Rectal smooth muscle tissue (tissue), 1 donor: ENCODE data around the gene STT3B.

Source experiments
- H3K27ac ChIP-seq: one replicate; pipeline ENCODE4 v1.7.0; 2013; ENCODE audit warnings: low read depth, low read length, inconsistent platforms
- H3K27me3 ChIP-seq: one replicate; pipeline ENCODE4 v1.7.0; 2013; ENCODE audit warnings: low read length; ENCODE audit not compliant: control insufficient read depth, insufficient read depth
- H3K36me3 ChIP-seq: one replicate; pipeline ENCODE4 v1.7.0; 2013; ENCODE audit warnings: low read length; ENCODE audit not compliant: control insufficient read depth, insufficient read depth
- H3K4me1 ChIP-seq: one replicate; pipeline ENCODE4 v1.7.0; 2013; ENCODE audit warnings: low read length; ENCODE audit not compliant: control insufficient read depth, insufficient read depth
- H3K4me3 ChIP-seq: one replicate; pipeline ENCODE4 v1.7.0; 2013; ENCODE audit warnings: low read length
- H3K9ac ChIP-seq: one replicate; pipeline ENCODE4 v1.7.0; 2013; ENCODE audit warnings: low read length

STT3B gene

DNA sequence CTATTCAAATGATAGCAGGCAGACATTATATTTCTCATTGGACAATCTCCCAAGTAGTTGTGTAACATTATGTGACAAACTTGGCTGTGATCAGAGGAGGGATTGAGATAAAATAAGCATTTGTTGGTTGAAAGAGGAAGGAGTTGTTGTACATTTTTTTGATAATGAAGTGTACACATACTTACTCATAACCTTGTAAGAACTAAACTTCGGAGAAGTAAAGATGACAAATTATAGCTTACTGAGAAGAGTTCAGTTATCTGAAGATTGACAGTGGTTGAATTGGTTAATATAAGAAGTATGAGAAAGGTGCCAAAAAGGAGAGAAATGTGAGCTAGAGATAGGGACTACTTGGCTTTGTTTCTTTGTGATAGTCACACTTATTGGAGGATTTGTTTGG is 32.6 kb downstream of the STT3B start:
- H3K4me1 ChIP-seq = no peaks in the 10 kb centered on the region
- H3K27ac ChIP-seq = no peak overlapping the region
- H3K9ac ChIP-seq = no peak overlapping the region
- H3K36me3 ChIP-seq = no peaks in the 10 kb centered on the region
- no peak overlapping the region for H3K4me3 ChIP-seq
- no peaks in the 10 kb centered on the region for H3K27me3 ChIP-seq

DNA sequence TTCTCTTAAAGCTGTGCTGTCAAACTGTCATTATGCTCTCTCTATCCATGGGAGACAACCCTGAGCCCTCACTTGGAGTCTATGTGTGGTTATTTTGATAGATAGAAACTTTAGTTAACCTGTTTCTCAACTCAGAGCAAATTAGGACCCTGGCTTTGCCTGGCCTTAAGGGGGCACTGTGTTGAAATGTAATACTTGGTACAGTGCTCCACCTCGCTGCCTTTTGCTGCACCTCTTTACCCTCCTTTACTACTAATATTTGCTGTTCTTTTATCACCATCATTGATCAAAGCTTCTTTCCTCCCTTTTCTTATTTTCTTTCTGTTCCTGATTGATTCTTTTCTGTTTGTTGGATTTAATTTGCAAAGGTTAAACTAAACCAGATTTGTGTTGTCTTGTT is 34.3 kb downstream of the STT3B start:
- Histone ChIP-seq H3K4me3 (no peak overlapping the region), H3K27ac (no peak overlapping the region), H3K27me3 (no peaks in the 10 kb centered on the region), H3K36me3 (no peaks in the 10 kb centered on the region), H3K9ac (no peak overlapping the region), H3K4me1 (no peaks in the 10 kb centered on the region)

DNA sequence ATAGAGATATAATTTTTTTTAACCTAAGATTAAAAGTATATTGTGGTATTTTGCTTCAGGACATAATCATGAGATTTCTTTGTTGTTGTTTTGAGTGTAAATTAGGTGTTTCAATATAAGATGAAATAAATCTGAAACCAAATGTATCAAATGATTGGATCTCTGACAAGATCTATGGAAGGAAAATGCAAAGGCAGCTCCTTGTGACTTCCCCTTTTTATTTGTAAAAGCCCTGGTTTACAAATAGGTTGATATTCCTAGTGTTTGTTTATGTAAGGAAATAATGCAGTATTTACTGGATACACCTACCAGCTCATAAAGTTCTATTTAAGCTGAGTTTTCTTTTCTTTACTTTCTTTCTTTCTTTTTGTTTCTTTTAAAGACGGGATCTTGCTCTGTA is 35.9 kb downstream of the STT3B start:
- H3K27me3 ChIP-seq = no peaks in the 10 kb centered on the region
- no peak overlapping the region for H3K27ac ChIP-seq
- H3K4me3 ChIP-seq = no peak overlapping the region
- no peaks in the 10 kb centered on the region for H3K4me1 ChIP-seq
- H3K36me3 ChIP-seq = no peaks in the 10 kb centered on the region
- H3K9ac ChIP-seq = no peak overlapping the region

DNA sequence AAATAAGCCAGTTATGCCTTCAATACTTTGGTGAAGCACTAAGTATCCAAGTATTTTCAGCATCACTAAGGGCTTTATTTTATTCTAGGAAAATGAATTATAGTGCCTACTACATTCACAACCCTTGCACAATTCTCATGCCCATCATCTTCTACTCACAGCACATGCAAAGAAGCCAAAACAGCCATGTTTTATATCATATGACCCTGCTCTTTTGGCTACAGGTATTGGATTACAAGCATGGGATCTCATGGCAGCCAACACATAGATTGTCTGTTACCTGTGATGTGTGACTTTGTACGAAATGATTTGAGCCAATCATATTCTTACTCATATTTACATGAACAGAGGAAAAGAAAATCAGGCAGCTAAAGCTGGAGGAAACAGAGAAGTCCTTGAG is 38.6 kb downstream of the STT3B start:
- H3K27me3 ChIP-seq = no peaks in the 10 kb centered on the region
- H3K36me3 ChIP-seq = no peaks in the 10 kb centered on the region
- H3K27ac ChIP-seq = no peak overlapping the region
- no peak overlapping the region for H3K9ac ChIP-seq
- H3K4me3 ChIP-seq = no peak overlapping the region
- H3K4me1 ChIP-seq = peaks cover 3% of the 10 kb centered on the region

DNA sequence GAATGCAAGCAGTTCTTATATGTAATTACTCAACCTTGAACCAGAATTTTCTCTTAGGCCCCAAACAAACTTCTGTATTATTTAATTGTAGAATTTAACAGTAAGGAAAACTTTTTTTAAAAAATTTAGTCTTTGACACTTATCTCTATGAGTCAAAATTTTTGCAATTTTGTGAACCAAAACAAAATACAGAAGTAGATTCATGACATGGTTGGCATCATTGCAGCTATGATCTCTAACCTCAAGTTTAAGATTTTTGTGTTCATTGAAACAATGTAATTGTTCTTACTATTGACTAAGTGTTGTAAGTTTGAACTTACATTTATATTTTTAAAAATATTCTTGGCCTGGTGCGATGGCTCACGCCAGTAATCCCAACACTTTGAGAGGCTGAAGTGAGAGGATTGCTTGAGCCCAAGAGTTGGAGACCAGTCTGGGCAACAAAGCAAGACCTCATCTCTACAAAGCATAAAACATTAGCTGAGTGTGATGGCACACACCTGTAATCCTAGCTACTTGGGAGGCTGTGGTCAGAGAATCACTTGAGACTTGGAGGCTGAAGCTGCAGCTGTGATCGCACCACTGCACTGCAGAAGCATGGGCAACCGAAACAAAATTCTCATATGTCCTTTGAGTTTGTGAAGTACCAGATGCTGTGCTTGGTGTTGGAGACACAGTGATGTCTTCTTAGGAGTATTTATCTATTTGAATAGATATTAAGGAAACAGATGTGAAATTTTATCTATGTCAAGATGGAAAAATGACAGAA is 39.7 kb downstream of the STT3B start:
- Histone ChIP-seq H3K4me3 (no peak overlapping the region), H3K27me3 (no peaks in the 10 kb centered on the region), H3K9ac (no peak overlapping the region), H3K36me3 (no peaks in the 10 kb centered on the region), H3K4me1 (peaks cover 3% of the 10 kb centered on the region), H3K27ac (no peak overlapping the region)

DNA sequence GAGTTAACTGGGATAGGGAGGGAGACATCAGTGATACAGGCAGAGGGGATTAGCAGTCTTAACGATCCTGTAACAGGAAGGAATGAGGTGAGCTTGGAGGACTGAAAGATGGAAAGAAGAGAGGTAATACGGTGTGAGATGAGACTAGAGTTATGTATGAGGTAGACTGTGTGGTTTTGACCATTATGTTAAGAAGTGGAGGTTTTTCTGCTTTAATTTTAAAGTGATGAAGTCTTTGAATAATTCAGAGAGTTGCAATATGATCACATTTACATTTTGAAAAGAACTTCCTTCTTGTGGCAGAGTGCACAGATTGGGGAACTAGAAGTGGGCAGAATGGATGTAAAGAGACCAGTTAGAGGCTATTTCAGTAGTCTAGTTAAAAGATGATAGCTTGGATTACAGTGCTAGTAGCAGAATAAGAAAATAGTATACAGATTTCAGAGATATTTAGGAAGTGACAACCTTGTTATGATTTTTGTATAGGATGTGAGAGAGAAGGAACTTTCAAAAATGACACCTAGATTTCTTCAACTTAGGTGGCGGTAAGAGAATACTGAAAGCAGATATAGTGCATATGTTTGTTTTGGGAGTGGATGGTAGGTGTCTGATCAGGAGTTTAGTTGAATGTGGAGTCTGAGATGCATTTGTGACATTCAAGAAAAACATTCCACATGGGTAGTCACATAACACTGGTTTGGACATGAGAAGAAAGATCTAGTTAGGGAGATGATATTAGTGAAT is 40.5 kb downstream of the STT3B start:
- Histone ChIP-seq H3K36me3 (no peaks in the 10 kb centered on the region), H3K9ac (no peak overlapping the region), H3K27ac (no peak overlapping the region), H3K4me3 (no peak overlapping the region), H3K4me1 (peaks cover 3% of the 10 kb centered on the region), H3K27me3 (no peaks in the 10 kb centered on the region)

DNA sequence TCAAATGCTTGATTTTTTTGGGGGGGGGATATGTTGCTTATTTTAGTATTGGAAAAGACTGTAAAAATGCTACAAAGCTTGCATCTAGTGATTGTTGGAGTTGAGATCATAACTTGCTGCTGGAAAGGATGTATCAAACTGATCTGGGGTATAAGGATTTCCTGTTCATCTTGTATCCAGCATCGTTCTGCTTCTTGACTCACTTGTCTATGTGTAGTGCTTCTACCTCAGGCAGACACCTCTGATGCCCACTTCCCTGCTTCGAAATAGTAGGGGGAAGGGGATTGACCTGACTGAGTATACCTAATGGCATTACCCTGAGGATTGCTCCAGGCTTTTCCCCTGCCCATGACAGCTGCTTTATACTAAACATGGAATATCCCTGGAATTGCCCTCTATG is 42.7 kb downstream of the STT3B start:
- Histone ChIP-seq H3K4me3 (no peak overlapping the region), H3K4me1 (peaks cover 7% of the 10 kb centered on the region), H3K9ac (no peak overlapping the region), H3K27me3 (no peaks in the 10 kb centered on the region), H3K27ac (no peak overlapping the region), H3K36me3 (peaks cover 2% of the 10 kb centered on the region)

DNA sequence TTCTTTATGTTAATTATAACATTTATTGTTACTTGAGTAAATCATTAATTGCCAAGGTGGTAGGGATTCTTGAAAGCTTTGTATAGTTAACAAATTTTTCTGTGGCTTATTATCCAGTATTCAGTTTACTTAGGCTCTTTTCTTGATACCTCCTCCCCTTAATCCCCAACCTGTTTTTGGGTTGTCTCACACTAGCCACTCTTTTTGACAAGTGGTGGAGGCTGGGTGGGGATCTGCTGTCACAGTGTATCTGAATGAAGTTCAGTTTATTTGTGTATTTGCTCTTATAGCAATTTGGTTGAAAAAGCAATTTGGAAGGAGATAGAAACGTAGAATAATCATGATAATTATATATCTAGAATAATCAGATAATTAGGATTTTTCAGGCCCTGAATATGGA is 43.8 kb downstream of the STT3B start:
- no peak overlapping the region for H3K4me3 ChIP-seq
- peaks cover 2% of the 10 kb centered on the region for H3K36me3 ChIP-seq
- H3K27ac ChIP-seq = no peak overlapping the region
- H3K27me3 ChIP-seq = no peaks in the 10 kb centered on the region
- H3K9ac ChIP-seq = no peak overlapping the region
- H3K4me1 ChIP-seq = peaks cover 8% of the 10 kb centered on the region

DNA sequence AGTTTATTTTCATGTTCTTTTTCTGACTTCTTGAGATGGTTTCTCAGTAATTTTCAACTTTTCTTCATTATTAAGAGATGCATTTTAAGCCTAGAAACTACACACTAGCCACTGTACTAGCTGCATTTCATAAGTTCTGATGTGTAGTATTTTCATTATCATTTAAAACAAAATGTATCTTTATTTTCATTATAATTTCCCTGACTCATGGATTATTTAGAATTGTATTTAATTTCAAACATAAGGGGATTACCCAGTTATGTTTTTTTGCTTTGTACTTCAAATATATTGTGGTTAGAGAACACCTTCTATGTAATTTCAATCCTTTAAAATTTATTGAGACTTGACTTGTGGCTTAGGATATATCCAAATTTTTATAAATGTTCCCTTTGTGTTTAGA is 44.5 kb downstream of the STT3B start:
- Histone ChIP-seq H3K9ac (no peak overlapping the region), H3K4me1 (peaks cover 10% of the 10 kb centered on the region), H3K36me3 (peaks cover 2% of the 10 kb centered on the region), H3K27ac (no peak overlapping the region), H3K4me3 (no peak overlapping the region), H3K27me3 (no peaks in the 10 kb centered on the region)

DNA sequence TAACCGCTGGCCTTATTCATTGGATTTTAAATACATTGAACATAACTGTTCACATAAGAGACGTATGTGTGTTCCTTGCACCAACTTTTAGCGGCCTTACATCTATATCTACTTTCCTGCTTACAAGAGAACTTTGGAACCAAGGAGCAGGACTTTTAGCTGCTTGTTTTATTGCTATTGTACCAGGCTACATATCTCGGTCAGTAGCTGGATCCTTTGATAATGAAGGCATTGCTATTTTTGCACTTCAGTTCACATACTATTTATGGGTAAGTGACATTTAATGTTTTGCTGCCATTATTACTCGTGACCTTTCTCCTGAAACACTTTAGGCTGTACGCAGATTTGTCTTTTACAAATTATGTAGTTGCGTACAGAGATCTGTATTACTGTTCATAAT is 47.1 kb downstream of the STT3B start:
- Histone ChIP-seq H3K9ac (no peak overlapping the region), H3K36me3 (peaks cover 2% of the 10 kb centered on the region), H3K4me3 (no peak overlapping the region), H3K4me1 (peaks cover 6% of the 10 kb centered on the region), H3K27ac (no peak overlapping the region), H3K27me3 (no peaks in the 10 kb centered on the region)

DNA sequence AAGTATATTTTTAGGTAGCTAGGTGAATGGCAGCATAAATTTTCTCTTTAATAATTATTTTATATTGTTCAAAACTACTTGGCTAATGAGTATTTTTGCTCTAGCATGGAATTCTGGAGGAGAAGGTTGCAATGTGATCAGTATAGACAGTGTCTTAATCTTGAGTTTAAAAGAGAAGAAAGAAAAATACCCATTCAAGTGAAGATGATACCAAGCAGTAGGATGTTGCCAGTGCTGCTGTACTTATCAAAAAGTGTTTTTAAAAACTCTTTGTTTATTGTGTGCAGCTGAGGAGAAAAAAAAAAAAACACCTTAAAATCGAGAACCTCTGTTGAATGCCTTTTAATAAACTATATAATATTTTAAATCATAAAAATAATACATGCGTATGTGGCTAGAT is 47.9 kb downstream of the STT3B start:
- H3K9ac ChIP-seq = no peak overlapping the region
- no peak overlapping the region for H3K4me3 ChIP-seq
- peaks cover 2% of the 10 kb centered on the region for H3K36me3 ChIP-seq
- peaks cover 6% of the 10 kb centered on the region for H3K4me1 ChIP-seq
- no peak overlapping the region for H3K27ac ChIP-seq
- no peaks in the 10 kb centered on the region for H3K27me3 ChIP-seq

DNA sequence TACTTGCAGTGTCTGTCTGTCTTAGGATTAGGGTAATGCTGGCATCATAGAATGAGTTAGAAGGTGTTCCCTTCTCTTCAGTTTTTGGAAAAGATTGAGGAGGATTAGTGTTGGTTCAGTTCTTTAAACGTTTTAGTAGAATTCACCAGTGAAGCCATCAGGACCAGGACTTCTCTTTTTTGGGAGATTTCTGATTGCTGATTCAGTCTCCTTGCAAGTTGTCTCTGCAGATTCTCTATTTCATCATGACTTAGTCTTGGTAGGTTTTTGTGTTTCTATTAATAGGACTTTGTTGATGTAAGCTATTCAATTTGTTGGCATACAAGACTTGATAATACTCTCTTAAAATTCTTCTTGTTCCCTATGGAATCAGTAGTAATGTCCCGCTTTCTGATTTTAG is 48.9 kb downstream of the STT3B start:
- no peak overlapping the region for H3K4me3 ChIP-seq
- no peak overlapping the region for H3K9ac ChIP-seq
- no peaks in the 10 kb centered on the region for H3K27me3 ChIP-seq
- peaks cover 2% of the 10 kb centered on the region for H3K36me3 ChIP-seq
- H3K27ac ChIP-seq = no peak overlapping the region
- H3K4me1 ChIP-seq = peaks cover 6% of the 10 kb centered on the region

DNA sequence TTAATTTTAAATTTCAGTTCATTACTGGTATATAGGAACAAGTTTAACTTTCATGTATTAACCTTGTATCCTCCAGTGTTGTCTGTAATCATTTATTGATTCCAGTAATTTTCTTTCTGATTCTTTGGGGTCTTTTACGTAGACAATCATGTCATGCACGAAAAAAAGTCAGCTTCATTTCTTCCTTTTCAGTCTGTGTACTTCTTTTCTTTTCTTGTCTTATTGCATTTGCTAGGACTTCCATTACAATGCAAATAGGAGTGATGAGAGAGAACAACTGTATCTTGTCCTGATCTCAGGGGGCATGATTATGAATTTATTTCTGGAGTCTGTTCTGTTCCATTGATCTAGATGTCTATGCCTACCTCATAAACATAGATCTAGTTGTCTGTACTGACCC is 56.5 kb downstream of the STT3B start:
- Histone ChIP-seq H3K9ac (no peak overlapping the region), H3K27me3 (no peaks in the 10 kb centered on the region), H3K36me3 (no peaks in the 10 kb centered on the region), H3K4me1 (no peaks in the 10 kb centered on the region), H3K27ac (no peak overlapping the region), H3K4me3 (no peak overlapping the region)
